GM19238 (cell line): Measurements from ENCODE around the gene ORC3.
"Not testable (repeated sequence)": the region's sequence is repeated elsewhere in the genome, so short reads cannot be mapped to it uniquely, and the experiment has no call there.

Source experiments
- DNase-seq: peaks from one replicate; pipeline ENCODE4 v3.0.0; 2011; ENCODE audit warnings: low spot score; ENCODE audit not compliant: insufficient read length

ORC3 gene

DNA sequence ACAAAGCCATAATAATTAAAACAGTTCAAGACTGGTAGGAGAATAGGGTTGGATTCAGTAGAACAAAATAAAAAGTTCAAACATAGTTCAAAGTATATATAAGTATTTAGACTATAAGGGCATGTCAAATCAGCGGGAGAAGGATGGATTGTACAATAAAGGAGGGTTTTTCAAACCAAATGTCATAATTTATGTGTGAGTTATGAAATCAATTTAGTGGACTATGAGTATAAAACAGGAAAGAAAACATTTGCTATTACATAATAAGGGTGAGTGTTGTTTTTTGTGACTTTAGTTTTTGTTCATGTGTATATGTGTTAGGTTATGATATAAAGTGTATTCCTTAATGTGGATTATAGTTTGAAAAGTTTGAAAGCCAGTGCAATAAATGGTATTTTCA, 10.6 kb downstream of the ORC3 start:
- DNase-seq: no peak

DNA sequence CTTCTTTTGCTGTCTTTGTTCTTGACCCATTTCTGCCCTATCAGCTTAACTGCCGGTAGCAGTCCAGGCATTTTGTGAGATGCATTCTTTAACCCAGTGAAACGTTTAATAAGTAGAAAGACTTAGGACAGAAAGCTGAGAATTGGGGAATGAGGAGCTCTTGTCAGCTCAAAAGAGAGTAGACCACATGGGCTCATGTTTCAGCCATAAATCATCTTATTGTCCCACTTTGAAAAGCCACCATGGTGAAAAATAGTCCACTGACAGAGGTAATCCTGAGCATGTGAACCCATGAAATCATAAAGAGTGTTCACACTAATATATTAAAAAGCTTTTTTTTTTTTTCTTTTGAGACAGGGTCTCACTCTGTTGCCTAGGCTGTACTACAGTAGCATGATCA, 16.3 kb downstream of the ORC3 start:
- DNase-seq: no peak

DNA sequence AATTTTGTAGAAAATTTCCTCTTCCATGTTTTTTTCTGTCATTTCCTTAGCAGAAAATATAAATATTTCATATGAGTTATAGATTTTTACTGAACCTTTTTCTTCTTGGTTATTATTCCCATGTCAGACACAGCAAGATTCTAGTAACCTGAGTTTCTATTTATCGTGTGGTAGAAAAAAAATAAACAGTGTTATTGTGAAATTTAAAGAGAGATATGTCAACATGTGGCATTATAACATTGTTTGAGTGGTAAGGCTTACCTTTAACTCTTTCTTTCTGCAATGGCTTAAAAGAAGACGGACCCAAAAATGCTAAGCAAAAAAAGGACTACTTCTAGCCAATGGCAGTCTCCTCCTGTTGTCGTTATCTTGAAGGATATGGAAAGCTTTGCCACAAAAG, 18.9 kb downstream of the ORC3 start:
- DNase-seq: no peak

DNA sequence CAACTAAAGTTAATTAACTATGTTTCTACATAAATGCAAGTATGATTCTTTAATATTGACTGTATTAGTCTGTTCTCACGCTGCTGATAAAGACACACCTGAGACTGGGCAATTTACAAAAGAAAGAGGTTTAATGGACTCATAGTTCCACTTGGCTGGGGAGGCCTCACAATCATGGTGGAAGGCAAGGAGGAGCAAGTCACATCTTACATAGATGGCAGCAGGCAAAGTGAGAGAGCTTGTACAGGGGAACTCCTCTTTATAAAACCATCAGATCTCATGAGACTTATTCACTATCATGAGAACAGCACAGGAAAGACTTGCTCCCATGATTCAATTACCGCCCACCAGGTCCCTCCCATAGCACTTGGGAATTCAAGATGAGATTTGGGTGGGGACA, 23.1 kb downstream of the ORC3 start:
- DNase-seq: not testable (repeated sequence)

DNA sequence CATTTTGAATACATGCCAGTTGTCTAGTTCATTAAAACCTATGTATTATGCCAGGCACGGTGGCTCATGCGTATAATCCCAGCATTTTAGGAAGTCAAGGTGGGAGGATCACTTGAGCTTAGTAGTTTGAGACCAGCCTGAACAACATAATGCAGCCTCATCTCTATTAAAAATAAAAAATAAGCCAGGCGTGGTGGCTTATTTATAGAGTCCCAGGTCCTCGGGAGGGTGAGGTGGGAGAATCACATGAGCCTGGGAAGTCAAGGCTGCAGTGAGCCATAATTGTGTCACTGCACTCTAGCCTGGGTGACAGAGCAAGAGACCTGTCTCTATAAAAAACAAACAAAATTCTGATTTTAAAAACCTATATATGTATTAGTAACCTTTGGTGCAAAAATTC, 27.5 kb downstream of the ORC3 start:
- DNase-seq: no peak

DNA sequence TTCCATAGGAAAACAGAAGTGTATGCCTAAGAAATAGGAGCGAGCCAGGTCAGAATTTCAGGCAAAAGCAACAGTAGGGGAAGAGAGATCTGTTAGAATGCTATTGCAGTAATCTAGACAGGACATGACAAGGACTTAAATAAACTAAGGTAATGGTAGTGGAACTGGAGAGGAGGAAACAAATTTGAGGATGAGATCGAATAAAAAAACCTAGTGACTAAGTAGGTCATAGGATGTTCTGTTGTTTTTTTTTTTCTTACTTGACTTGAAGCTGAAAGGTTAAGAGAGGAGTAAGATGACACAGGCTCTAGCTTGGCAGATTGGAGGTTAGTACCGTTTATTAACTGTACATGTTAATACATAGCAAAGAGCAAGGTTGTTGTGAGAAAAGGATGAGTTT, 28.6 kb downstream of the ORC3 start:
- DNase-seq: no peak

DNA sequence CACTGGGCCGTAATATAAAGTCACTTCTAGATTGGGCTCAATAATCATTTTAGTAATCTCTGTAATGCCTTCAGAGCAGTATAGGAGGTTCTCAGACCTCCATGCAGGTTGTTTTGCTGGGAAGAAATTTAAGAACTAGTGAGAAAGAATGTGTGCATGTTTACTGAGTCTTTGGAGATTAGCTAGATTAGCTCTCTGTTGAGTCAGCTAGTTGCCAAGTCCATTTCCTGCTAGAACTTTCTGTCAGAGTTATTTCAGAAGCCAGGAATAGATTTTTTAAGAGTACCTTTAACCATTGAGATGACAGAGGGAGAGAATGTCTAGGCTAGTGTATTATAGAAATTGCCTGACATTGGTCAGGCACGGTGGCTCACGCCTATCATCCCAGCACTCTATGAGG, 33.3 kb downstream of the ORC3 start:
- no peak for DNase-seq

DNA sequence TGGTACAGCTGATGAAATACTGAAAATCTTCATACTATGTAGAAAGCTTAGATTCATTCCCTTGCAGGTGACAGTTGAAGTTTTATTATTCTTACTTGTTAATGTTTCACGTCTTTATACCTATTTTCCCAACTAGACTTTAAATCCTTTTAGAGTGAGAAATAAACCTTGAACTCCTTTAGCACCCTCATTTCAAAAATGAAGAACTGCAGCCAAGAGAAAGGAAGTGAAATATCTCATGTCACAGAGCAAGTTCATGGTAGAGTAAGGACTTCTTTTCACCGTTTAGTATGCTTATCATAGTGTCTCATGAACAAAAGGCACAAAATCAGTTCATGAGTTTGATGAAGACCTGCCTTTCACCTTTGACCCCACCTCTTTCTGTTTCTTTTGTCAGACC, 38.5 kb downstream of the ORC3 start:
- no peak for DNase-seq

DNA sequence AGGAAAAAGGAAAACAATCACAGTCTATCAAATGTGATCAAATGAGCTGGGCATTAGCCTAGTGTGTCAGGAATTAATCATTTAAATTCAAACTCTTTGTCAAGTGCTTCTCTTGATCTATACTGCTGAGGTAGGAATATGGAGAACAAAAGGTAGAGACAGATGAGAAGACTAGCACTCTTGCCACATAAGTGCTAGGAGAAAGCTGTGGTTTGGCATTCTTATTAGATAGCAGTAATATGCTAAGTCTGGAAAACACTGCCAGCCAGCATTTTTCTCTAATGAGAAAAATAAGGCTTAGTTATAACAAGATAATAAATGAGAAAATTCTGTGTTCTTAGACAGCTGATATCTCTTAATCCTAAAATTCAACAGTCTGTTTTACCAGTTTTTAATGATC, 38.9 kb downstream of the ORC3 start:
- no peak for DNase-seq

DNA sequence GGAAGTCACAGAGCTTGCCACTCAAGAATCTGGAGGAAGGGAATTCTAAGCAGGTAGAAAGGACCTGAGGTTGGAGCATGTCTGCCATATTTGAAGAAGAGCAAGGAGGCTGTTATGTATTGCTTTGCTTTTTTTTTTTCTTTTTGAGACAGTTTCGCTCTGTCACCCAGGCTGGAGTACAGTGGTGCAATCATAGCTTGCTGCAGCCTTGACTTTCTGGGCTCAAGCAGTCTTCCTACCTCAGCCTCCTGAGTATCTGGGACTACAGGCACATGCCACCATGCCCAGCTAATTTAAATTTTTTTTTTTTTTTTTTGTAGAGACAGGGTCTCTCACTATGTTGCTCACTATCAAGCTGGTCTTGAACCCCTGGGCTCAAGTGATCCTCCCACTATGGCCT, 40.8 kb downstream of the ORC3 start:
- no peak for DNase-seq

DNA sequence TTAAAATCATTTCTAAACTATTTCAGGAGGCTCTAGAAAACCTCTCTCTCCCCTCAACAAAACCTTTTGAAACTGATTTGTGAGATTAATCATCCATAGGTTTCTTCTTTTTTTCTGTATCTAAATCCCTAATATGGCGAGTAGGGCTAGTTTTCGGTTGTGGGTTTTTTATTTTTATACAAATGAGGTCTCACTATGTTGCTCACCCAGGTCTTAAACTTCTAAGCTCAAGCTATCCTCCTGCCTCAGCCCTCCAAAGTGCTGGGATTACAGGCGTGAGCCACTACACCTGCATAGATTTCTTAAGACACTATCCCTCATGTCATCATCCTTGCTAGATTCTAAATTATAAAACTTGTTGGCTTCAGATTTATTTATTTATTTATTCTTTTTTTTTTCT, 43.9 kb downstream of the ORC3 start:
- no peak for DNase-seq

DNA sequence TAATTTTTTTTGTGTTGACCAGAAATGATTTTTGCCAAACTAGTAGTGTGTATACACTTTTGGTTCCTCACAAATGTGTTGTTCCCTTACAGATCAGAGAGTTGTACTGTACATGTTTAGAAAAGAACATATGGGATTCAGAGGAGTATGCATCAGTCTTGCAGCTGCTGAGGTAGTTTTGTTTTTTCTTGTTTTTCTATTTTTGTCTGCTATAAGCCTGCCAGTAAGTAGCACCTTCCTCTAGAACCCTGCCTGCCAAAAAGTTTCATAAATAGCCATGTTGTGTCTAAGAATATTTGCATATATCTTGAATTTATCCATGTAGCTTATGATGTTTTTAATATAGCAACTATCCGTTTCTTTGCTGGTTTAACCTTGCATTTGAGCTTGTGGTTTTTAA, 46.4 kb downstream of the ORC3 start:
- no peak for DNase-seq

DNA sequence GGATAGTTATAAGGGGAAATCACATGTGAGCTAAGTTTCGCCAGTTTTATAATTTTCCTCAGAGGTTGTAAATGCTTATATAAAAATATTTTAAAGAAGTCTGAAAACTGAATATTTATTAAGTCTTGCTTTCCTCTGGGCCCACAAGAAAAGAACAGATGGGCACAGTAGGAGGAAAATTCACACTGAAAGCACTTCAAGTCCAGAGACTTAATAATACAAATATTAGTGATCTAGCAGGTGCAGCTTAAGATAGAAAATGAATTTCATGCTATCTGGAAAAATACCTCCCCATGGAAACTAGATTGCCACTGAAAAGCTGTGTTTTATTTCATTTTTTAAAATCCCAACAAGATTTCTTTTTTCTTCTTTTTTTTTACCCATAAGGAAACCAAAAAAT, 47.2 kb downstream of the ORC3 start:
- DNase-seq: no peak

DNA sequence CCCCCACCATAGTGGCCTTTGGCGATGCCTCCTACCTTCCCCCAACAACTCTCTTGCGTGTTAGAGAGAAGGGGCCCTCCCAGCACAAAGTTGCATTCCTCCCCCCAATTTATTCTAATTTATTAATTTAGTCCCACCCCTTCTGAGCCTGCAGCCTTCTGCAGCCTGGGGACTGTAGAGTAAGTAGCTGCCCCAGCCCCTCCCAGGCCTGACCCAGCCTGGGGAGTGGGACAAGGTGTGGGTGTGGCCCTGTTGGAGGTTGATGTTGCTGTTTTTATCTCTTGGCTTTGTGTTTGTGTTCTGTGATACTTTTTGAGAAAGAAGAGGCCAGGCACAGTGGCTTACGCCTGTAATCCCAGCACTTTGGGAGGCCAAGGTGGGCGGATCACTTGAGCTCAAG, 49.4 kb downstream of the ORC3 start:
- no peak for DNase-seq

DNA sequence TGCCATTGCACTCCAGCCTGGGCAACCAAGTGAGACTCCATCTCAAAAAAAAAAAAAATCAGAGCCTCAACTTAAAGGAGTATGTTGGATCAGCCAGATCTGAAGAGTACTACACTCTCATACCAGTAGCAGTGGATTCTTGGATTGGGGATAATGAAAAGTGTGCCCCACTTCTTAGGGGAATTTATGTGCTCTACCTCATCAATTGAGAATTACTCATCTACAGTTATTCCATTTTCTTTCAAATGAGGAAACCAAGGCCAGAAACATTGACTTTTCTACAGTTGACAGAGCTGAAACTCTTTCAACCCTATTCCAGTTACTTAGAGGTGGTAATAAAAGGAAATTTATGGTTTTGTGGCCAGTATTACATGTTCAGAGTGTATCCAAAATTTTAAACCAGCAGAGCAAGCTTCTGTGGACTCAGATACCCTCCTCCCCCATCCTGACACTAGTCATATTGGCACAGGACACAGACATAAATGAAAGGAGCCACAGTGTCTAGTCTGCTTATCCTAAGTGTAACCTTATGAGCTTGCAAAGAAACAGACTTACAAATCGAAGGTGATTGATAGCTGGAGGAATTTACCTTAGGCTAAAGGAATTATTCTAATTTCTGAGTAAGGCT, 51.2 kb downstream of the ORC3 start:
- DNase-seq: no peak

DNA sequence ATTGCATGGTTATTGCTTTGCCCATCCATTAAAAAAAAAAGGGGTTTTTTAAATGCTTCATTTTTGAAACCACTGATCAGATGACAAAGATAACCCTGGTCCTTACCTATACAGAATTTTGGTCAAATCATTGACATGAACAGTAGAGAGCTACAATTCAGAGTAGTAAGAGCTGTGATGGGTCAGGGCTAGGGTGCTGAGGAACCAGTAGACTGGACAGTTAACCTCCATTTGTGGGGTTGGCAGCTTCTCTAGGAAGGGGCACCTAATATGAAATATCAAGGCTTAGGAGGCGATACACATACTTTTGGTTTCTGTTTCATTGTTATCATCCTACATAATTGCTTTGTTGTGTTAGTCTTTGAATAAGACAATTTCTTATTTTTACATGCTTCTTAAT, 55.1 kb downstream of the ORC3 start:
- DNase-seq: no peak

DNA sequence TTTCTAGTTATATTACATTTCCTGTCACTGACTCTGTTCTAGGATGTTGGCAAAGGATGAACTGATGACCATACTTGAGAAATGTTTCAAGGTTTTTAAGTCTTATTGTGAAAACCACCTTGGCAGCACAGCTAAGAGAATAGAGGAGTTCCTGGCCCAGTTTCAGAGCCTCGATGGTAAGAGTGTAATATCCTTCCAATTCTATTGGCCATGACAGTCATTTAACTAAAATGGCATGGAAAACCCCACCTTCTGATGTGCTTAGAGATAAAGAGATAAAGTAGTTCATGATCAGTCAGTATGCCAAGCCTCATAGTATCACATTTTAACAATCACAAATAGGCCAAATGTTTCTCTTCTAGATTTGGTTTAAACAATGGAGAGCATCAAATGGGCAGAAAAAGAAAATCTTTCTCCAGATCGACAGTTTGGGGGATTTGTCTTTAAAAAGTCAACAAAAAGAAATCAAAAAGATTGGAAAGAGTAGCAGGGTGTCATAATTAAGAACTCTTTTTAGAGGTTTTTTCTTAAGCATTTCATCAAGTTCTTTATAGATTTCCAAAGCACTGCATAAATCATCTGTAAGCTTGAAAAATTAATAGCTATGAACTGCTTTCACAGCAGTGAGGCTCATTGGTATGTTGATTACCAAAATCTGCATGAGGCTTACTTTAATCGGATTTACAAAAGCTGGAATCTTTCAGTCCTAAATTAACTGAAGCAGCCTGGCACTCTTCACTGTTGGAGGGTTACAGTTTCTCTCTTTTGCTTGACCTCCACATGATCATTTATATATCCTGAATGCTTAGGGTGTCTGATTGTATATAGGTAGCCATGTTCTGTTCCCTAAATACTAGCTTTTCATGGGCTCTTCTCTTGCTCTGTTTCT, 63.4 kb downstream of the ORC3 start:
- no peak for DNase-seq

DNA sequence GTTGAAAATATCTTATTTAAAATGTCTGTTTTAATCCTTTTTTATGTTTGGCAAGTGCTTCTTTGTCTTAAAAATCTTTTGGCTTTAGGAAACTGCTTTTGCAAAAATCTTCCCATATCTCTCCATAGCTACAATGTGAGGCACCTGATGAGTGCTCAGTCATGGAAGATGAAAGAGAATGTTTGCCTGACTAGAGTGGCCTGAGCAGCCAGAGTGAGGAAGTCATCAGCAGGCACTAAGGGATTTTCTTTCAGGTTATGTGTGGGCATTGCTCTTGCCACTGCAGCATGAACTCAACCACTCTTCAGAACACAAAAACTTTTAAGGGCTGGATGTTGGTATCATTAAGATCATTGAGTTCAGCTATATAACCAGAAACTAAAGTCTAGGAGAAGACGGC, 64.2 kb downstream of the ORC3 start:
- no peak for DNase-seq

DNA sequence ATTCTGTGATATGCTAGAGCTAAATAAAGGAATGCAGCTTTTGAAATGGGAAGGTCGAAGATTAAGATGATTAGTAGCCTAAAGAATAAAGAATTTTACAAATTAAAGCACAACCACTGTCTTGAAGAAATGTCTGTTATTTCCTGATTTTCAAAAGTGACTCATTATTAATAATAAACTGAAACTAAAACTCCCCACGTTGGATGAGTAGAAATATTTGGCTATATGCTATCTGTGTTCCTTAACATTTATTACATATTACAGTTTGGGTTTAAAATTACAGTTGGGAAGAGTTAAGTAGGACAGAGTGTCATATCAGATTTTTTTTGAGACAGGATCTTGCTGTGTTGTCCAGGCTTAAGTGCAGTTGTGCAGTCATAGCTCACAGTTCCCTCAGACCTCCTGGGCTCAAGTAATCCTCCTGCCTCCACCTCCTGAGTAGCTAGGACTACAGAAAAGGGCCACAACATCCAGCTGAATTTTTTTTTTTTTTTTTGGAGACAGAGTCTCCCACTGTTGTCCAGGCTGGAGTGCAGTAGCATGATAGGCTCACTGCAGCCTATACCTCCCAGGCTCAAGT, 65.0 kb downstream of the ORC3 start:
- DNase-seq: no peak

DNA sequence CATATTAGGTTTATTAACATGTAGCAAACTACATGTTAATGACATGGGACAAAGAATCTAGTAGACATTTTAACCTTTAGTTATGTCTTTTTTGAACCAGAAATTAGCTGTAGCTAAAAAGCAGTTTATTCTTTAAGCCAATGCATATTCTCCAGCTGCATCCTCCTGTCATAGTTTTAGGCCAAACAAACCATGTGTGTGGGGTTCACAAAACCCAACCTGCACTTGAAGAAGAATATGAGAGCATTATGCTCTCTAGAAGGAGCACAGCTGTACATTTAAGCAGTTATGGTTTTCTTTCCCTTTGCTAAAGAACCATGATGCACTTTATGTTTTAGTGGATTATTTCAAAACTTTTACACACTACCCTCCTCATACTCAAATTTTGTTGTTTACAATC, 65.9 kb downstream of the ORC3 start:
- no peak for DNase-seq

DNA sequence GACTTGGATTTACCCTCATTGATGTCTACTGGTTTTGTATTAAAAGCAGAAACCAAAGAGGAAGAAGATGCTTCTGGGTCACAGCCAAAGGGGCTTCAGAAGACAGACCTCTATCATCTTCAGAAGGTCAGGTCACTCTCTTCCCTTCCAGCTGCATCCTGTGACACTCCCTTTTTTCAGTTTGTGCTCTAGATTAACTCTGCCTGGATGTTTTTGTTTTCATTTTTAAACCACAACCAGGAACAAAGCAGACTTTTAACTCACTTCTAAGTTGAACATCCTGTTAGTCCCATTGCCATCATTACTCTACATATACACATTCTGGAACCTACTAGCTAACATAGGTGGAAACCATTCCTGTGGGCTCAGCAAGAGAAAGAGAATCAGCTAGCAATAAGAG, 66.9 kb downstream of the ORC3 start:
- no peak for DNase-seq

DNA sequence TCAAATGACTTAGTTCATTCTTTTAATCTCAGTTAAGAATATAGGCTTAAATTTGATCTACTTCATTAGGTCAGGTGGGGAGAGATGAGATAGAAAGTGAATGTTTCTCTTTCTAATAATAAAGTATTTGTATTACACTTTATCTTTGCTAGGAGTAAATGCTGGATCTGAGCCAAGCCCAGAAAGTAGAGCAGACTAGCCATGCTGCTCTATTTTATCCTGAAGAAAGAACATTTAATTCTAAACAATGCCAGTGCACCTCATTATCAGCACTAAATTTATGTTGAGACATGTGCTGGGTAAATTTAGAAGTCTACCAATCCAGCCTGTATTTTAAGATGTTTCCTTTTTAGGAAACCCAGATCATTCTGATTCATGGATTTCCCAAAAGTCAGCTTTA, 68.6 kb downstream of the ORC3 start:
- no peak for DNase-seq
